Mesendoderm (in vitro differentiated cells): ENCODE measurements around the gene PRKAG2.
"Not testable (repeated sequence)": the region's sequence is repeated elsewhere in the genome, so short reads cannot be mapped to it uniquely, and the experiment has no call there.

Experiments
- DNase-seq: peaks from one replicate; pipeline ENCODE4 v3.0.0; 2013
- H2AK5ac ChIP-seq: 2 replicates; pipeline ENCODE4 v1.6.1; 2013; ENCODE audit warnings: low read length, inconsistent platforms
- H2BK120ac ChIP-seq: 2 replicates; pipeline ENCODE4 v1.6.1; 2013; ENCODE audit warnings: low read depth, mild to moderate bottlenecking, low read length, moderate library complexity, mixed read lengths
- H2BK15ac ChIP-seq: replicated peaks from 2 replicates; pipeline ENCODE4 v1.6.1; 2013; ENCODE audit warnings: low read depth, mild to moderate bottlenecking, moderate library complexity
- H2BK5ac ChIP-seq: 2 replicates; pipeline ENCODE4 v1.6.1; 2013; ENCODE audit warnings: low read length, inconsistent platforms
- H3K18ac ChIP-seq: 2 replicates; pipeline ENCODE4 v1.6.1; 2013; ENCODE audit warnings: mild to moderate bottlenecking, low read length, mixed read lengths
- H3K23ac ChIP-seq: one replicate; pipeline ENCODE4 v1.6.1; 2013; ENCODE audit warnings: low read length
- H3K27ac ChIP-seq: 2 replicates; pipeline ENCODE4 v1.5.1; 2013; ENCODE audit warnings: low read depth, mild to moderate bottlenecking, inconsistent platforms, low read length, moderate library complexity
- H3K27me3 ChIP-seq: 2 replicates; pipeline ENCODE4 v1.6.1; 2013; ENCODE audit warnings: low read length, control low read depth, mild to moderate bottlenecking, inconsistent platforms; ENCODE audit not compliant: insufficient read depth, poor library complexity
- H3K36me3 ChIP-seq: 2 replicates; pipeline ENCODE4 v1.6.1; 2013; ENCODE audit warnings: low read length, inconsistent platforms; ENCODE audit not compliant: control insufficient read depth, insufficient read depth
- H3K4ac ChIP-seq: one replicate; pipeline ENCODE4 v1.6.1; 2013; ENCODE audit warnings: low read depth, mild to moderate bottlenecking, low read length, moderate library complexity
- H3K4me1 ChIP-seq: 2 replicates; pipeline ENCODE4 v1.6.1; 2013; ENCODE audit warnings: low read depth, low read length, inconsistent platforms; ENCODE audit not compliant: control insufficient read depth
- H3K4me2 ChIP-seq: 2 replicates; pipeline ENCODE4 v1.6.1; 2013; ENCODE audit warnings: low read length
- H3K4me3 ChIP-seq: 2 replicates; pipeline ENCODE4 v1.5.1; 2013; ENCODE audit warnings: mild to moderate bottlenecking, low read length
- H3K56ac ChIP-seq: one replicate; pipeline ENCODE4 v1.6.1; 2013; ENCODE audit warnings: low read length
- H3K79me1 ChIP-seq: 2 replicates; pipeline ENCODE4 v1.6.1; 2013; ENCODE audit warnings: low read length, inconsistent platforms
- H3K79me2 ChIP-seq: 2 replicates; pipeline ENCODE4 v1.6.1; 2013; ENCODE audit warnings: mild to moderate bottlenecking, low read length; ENCODE audit not compliant: control insufficient read depth, insufficient read depth
- H3K9ac ChIP-seq: 2 replicates; pipeline ENCODE4 v1.6.1; 2013; ENCODE audit warnings: low read length, inconsistent platforms
- H4K5ac ChIP-seq: one replicate; pipeline ENCODE4 v1.6.1; 2013; ENCODE audit warnings: low read length
- H4K8ac ChIP-seq: one replicate; pipeline ENCODE4 v1.6.1; 2013; ENCODE audit warnings: low read depth, mild to moderate bottlenecking, control low read depth, low read length, moderate library complexity
- WGBS: extraction: QIAGEN DNeasy Blood & Tissue Kit; methylation state at CpG from one replicate; pipeline ENCODE4 v1.1.7; 2013; ENCODE audit warnings: low lambda C conversion rate, missing lambda C conversion rate; ENCODE audit not compliant: insufficient coverage; ENCODE audit errors: extremely low coverage; 5-methylcytosine and 5-hydroxymethylcytosine counted together

Gene PRKAG2

DNA sequence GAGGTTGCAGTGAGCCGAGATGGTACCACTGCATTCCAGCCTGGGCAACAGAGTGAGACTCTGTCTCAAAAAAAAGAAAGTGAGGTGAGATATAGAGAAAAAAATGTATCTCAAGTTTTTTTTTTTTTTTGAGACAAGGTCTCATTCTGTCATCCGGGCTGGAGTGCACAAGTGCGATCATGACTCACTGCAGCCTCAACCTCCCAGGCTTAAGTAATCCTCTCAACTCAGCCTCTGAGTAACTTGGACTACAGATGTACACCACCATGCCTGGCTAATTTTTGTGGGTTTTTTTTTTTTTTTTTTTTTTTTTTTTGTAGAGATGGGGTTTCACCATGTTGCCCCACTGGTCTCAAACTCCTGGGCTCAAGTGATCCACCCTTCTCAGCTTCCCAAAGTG, 303.9 kb downstream of the PRKAG2 start:
- H3K18ac ChIP-seq, H2BK15ac ChIP-seq, H3K4ac ChIP-seq, H4K8ac ChIP-seq, H3K9ac ChIP-seq, H2AK5ac ChIP-seq, H3K79me1 ChIP-seq, H4K5ac ChIP-seq, H3K27me3 ChIP-seq, H3K4me2 ChIP-seq, H3K4me3 ChIP-seq, H3K56ac ChIP-seq, H2BK120ac ChIP-seq, H3K36me3 ChIP-seq, H3K23ac ChIP-seq, H2BK5ac ChIP-seq, H3K4me1 ChIP-seq, H3K79me2 ChIP-seq, DNase-seq, H3K27ac ChIP-seq: not testable (repeated sequence)
- WGBS, result no CpG with 5 or more reads among the region's 3 CpGs

DNA sequence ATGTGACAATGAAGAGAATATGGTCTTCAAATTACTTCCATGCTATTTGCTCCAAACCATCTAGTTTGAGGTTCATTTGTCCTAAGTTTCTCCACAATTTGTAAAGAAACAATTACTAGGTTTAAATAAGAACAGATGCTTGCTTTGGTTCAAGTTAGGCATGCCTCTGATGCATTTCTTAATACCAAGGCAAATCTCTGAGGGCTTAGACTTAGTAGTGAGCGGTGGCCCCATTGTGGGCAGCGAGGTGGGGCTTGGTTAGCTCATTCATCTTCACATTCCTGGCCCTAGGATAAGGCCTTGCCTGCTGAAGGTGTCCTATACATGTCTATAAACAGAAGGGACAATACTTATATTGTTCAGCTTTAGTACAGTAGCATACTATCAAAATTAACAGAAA, 304.8 kb downstream of the PRKAG2 start:
- no CpG with 5 or more reads among the region's 2 CpGs for WGBS

GRCh38 chr7:151571471-151571870, 305.4 kb downstream of the PRKAG2 start:
- no peak overlapping the region for H2BK15ac ChIP-seq
- H3K79me2 ChIP-seq, result no peaks in the 10 kb centered on the region
- H3K56ac ChIP-seq, result no peak overlapping the region
- H3K23ac ChIP-seq, result no peak overlapping the region
- H3K36me3 ChIP-seq, result no peaks in the 10 kb centered on the region
- no peak overlapping the region for H2BK5ac ChIP-seq
- H2BK120ac ChIP-seq, result no peak overlapping the region
- no peak overlapping the region for H4K8ac ChIP-seq
- H3K4ac ChIP-seq, result no peak overlapping the region
- H3K4me2 ChIP-seq, result no peak overlapping the region
- no peaks in the 10 kb centered on the region for H3K79me1 ChIP-seq
- H3K18ac ChIP-seq, result no peak overlapping the region
- H4K5ac ChIP-seq, result no peak overlapping the region
- no peak overlapping the region for H3K4me3 ChIP-seq
- H3K27me3 ChIP-seq, result no peaks in the 10 kb centered on the region
- H3K4me1 ChIP-seq, result no peaks in the 10 kb centered on the region
- no peak overlapping the region for H3K27ac ChIP-seq
- no peak for DNase-seq
- no peak overlapping the region for H2AK5ac ChIP-seq
- no CpG with 5 or more reads among the region's 5 CpGs for WGBS
- no peak overlapping the region for H3K9ac ChIP-seq

More for the DNA sequence above, 304.8 kb downstream of the PRKAG2 start:
- no peak overlapping the region for H4K5ac ChIP-seq
- no peaks in the 10 kb centered on the region for H3K27me3 ChIP-seq
- H3K4ac ChIP-seq, result no peak overlapping the region
- H3K79me2 ChIP-seq, result no peaks in the 10 kb centered on the region
- no peaks in the 10 kb centered on the region for H3K4me1 ChIP-seq
- no peak overlapping the region for H4K8ac ChIP-seq
- no peak overlapping the region for H3K23ac ChIP-seq
- no peak overlapping the region for H3K9ac ChIP-seq
- H3K18ac ChIP-seq, result no peak overlapping the region
- no peaks in the 10 kb centered on the region for H3K36me3 ChIP-seq
- DNase-seq, result no peak
- H2BK15ac ChIP-seq, result no peak overlapping the region
- H2BK120ac ChIP-seq, result no peak overlapping the region
- no peak overlapping the region for H3K56ac ChIP-seq
- no peak overlapping the region for H3K4me2 ChIP-seq
- no peak overlapping the region for H2BK5ac ChIP-seq
- H3K79me1 ChIP-seq, result no peaks in the 10 kb centered on the region
- H3K4me3 ChIP-seq, result no peak overlapping the region
- H2AK5ac ChIP-seq, result no peak overlapping the region
- no peak overlapping the region for H3K27ac ChIP-seq

- no peaks in the 10 kb centered on the region for H3K27me3 ChIP-seq
- no peak overlapping the region for H2AK5ac ChIP-seq
- no peak overlapping the region for H3K23ac ChIP-seq
- no peak overlapping the region for H3K56ac ChIP-seq
- H4K8ac ChIP-seq, result no peak overlapping the region
- H3K18ac ChIP-seq, result no peak overlapping the region
- no peak overlapping the region for H3K4me3 ChIP-seq
- H2BK5ac ChIP-seq, result no peak overlapping the region
- no peak overlapping the region for H3K27ac ChIP-seq
- no peak overlapping the region for H3K9ac ChIP-seq
- DNase-seq, result no peak
- H3K4me2 ChIP-seq, result no peak overlapping the region
- no peak overlapping the region for H4K5ac ChIP-seq
- no peaks in the 10 kb centered on the region for H3K79me2 ChIP-seq
- H3K4ac ChIP-seq, result no peak overlapping the region
- H2BK120ac ChIP-seq, result no peak overlapping the region
- no peaks in the 10 kb centered on the region for H3K4me1 ChIP-seq
- H3K79me1 ChIP-seq, result no peaks in the 10 kb centered on the region
- no peaks in the 10 kb centered on the region for H3K36me3 ChIP-seq
- H2BK15ac ChIP-seq, result no peak overlapping the region
Observed at GRCh38 chr7:151570366-151570915, 306.5 kb downstream of the PRKAG2 start.

DNA sequence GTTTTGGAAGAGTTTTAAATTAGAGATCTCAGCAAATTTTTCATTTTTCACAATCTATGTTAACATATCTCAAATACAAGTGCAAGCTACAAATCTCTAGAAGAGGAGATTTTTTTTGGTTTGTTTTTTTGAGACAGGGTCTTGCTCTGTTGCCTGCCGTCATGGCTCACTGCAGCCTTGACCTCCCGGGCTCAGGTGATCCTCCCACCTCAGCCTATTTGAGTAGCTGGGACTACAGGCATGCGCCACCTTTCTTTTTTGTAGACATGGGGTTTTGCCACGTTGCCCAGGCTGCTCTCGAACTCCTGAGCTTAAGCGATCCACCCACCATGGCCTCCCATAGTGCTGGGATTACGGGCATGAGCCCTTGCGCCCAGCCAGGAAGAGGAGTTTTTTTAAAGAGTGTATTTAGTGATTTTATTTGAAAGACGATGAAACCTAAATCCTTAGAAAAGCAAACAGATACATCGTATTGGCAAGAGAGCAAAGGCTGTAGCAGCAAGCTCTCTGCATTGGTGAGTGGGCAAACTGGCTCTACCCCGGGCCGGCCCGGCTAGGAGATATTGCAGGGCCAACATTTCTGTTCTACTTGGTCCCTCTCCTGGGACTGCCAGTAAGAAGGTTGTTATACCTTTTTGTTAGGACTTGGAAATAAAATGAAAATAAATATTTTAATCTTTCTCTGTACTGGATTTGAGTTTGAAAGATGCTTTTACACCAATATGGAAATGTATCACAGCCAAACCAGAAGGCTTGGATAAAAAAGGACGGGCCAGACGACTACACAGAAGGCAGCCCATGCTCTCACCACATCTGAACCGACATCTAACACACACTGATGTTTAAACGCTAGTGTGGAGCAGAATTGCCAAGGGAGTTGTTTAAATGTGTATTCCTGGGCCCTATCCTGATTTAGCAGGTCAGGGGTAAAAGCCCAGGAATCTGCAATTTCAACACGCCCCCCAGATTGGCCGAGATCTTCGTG, 307.7 kb downstream of the PRKAG2 start:
- no peak overlapping the region for H3K4me3 ChIP-seq
- H3K56ac ChIP-seq, result no peak overlapping the region
- H3K27me3 ChIP-seq, result no peaks in the 10 kb centered on the region
- no peaks in the 10 kb centered on the region for H3K36me3 ChIP-seq
- no peak overlapping the region for H3K23ac ChIP-seq
- H3K9ac ChIP-seq, result no peak overlapping the region
- H3K18ac ChIP-seq, result no peak overlapping the region
- no peaks in the 10 kb centered on the region for H3K4me1 ChIP-seq
- no peak overlapping the region for H2BK5ac ChIP-seq
- no peak overlapping the region for H2AK5ac ChIP-seq
- no peak overlapping the region for H3K27ac ChIP-seq
- no peak overlapping the region for H4K8ac ChIP-seq
- H2BK120ac ChIP-seq, result no peak overlapping the region
- no peak for DNase-seq
- no peaks in the 10 kb centered on the region for H3K79me1 ChIP-seq
- no peak overlapping the region for H4K5ac ChIP-seq
- H3K4me2 ChIP-seq, result no peak overlapping the region
- no peaks in the 10 kb centered on the region for H3K79me2 ChIP-seq
- no peak overlapping the region for H3K4ac ChIP-seq
- WGBS, result no CpG with 5 or more reads among the region's 20 CpGs
- H2BK15ac ChIP-seq, result no peak overlapping the region
